HL-60 (cell line): ENCODE results near the gene TBC1D4.

Experiments
- DNase-seq, 2 experiments: peaks; one replicate each; pipeline ENCODE4 v3.0.0-alpha.2; 2010 to 2020; ENCODE audit warnings: low read depth in 1 of 2, low spot score in 1 of 2
- H3K27ac ChIP-seq: fragments of 250-450 bp; sonication (Bioruptor Pico); replicated peaks from 2 replicates; pipeline ENCODE4 v1.5.1; 2020; ENCODE audit warnings: mild to moderate bottlenecking, moderate library complexity
- H3K27me3 ChIP-seq: fragments of 250-450 bp; sonication (Bioruptor Pico); 2 replicates; pipeline ENCODE4 v1.5.1; 2021; ENCODE audit warnings: mild to moderate bottlenecking, moderate library complexity; ENCODE audit not compliant: insufficient read depth, poor library complexity, severe bottlenecking
- H3K4me3 ChIP-seq: replicated peaks from 2 replicates; pipeline ENCODE4 v1.5.1; 2011; ENCODE audit warnings: mild to moderate bottlenecking, control low read depth, low read length; ENCODE audit not compliant: insufficient read depth
- GABPA ChIP-seq: IDR thresholded peaks from 2 replicates; pipeline ENCODE4 v1.6.1; 2012; ENCODE audit warnings: low read depth
- POLR2AphosphoS5 ChIP-seq: IDR thresholded peaks from 2 replicates; pipeline ENCODE4 v1.6.1; 2012; ENCODE audit warnings: low read depth
- SPI1 ChIP-seq: IDR thresholded peaks from 2 replicates; pipeline ENCODE4 v1.6.1; 2012; ENCODE audit warnings: low read depth, mild to moderate bottlenecking, borderline replicate concordance
- TF ChIP-seq, protein P1 (sequence below): IDR thresholded peaks from one replicate; pipeline ENCODE4 v1.5.1; 2011; ENCODE audit warnings: low read length, control low read depth, inconsistent platforms; ENCODE audit not compliant: insufficient read depth
- TF ChIP-seq, protein P2 (sequence below): IDR thresholded peaks from 2 replicates; pipeline ENCODE4 v1.6.1; 2012; ENCODE audit warnings: low read depth; ENCODE audit not compliant: insufficient replicate concordance

Gene TBC1D4

DNA sequence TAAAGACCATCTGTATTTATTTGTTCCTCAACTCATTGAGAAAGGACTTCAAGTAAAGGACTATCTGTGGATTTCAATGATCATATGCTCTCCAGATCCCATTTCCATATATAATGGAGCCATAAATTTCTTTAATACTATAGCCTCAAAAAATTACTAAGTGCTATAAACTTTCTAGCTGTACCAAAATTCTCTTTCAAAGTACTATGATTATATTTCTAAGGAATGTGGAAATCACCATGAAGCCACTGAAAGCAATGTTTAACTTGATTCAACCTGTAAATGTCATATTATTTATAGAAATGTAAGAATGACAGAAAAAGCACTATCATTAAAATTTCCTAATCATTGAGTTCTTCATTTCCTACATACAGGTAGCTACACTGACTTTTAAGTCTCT, 20.7 kb downstream of the TBC1D4 start:
- no peak overlapping the region for H3K27ac ChIP-seq
- TF ChIP-seq POLR2AphosphoS5 = no peak
- no peak for TF ChIP-seq SPI1
- TF ChIP-seq, protein P1, sequence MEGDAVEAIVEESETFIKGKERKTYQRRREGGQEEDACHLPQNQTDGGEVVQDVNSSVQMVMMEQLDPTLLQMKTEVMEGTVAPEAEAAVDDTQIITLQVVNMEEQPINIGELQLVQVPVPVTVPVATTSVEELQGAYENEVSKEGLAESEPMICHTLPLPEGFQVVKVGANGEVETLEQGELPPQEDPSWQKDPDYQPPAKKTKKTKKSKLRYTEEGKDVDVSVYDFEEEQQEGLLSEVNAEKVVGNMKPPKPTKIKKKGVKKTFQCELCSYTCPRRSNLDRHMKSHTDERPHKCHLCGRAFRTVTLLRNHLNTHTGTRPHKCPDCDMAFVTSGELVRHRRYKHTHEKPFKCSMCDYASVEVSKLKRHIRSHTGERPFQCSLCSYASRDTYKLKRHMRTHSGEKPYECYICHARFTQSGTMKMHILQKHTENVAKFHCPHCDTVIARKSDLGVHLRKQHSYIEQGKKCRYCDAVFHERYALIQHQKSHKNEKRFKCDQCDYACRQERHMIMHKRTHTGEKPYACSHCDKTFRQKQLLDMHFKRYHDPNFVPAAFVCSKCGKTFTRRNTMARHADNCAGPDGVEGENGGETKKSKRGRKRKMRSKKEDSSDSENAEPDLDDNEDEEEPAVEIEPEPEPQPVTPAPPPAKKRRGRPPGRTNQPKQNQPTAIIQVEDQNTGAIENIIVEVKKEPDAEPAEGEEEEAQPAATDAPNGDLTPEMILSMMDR = no peak
- TF ChIP-seq, protein P2, sequence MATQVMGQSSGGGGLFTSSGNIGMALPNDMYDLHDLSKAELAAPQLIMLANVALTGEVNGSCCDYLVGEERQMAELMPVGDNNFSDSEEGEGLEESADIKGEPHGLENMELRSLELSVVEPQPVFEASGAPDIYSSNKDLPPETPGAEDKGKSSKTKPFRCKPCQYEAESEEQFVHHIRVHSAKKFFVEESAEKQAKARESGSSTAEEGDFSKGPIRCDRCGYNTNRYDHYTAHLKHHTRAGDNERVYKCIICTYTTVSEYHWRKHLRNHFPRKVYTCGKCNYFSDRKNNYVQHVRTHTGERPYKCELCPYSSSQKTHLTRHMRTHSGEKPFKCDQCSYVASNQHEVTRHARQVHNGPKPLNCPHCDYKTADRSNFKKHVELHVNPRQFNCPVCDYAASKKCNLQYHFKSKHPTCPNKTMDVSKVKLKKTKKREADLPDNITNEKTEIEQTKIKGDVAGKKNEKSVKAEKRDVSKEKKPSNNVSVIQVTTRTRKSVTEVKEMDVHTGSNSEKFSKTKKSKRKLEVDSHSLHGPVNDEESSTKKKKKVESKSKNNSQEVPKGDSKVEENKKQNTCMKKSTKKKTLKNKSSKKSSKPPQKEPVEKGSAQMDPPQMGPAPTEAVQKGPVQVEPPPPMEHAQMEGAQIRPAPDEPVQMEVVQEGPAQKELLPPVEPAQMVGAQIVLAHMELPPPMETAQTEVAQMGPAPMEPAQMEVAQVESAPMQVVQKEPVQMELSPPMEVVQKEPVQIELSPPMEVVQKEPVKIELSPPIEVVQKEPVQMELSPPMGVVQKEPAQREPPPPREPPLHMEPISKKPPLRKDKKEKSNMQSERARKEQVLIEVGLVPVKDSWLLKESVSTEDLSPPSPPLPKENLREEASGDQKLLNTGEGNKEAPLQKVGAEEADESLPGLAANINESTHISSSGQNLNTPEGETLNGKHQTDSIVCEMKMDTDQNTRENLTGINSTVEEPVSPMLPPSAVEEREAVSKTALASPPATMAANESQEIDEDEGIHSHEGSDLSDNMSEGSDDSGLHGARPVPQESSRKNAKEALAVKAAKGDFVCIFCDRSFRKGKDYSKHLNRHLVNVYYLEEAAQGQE = no peak
- no peak for TF ChIP-seq GABPA

DNA sequence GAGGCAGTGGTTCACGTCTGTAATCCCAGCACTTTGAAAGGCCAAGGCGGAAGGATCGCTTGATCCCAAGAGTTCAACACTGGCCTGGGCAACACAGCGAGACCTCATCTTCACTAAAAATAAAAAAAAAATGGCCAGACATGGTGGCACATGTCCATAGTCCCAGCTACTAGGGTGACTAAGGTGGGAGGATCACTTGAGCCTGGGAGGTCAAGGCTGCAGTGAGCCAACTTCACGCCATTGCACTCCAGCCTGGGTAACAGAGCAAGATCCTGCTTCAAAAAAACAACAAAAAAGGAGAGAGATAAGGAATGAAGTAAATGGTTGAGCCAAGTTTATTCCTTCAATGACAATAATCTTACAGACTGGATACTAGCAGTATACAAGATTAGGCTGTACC, 21.3 kb downstream of the TBC1D4 start:
- TF ChIP-seq GABPA = no peak
- TF ChIP-seq POLR2AphosphoS5 = no peak
- TF ChIP-seq, protein P2 = no peak
- TF ChIP-seq SPI1 = no peak
- TF ChIP-seq, protein P1 = no peak
- DNase-seq = no peak
- no peaks in the 10 kb centered on the region for H3K27me3 ChIP-seq
- H3K27ac ChIP-seq = no peak overlapping the region
- no peak overlapping the region for H3K4me3 ChIP-seq

More for the DNA sequence above, 20.7 kb downstream of the TBC1D4 start:
- H3K27me3 ChIP-seq = no peaks in the 10 kb centered on the region
- H3K4me3 ChIP-seq = no peak overlapping the region
- DNase-seq = no peak

DNA sequence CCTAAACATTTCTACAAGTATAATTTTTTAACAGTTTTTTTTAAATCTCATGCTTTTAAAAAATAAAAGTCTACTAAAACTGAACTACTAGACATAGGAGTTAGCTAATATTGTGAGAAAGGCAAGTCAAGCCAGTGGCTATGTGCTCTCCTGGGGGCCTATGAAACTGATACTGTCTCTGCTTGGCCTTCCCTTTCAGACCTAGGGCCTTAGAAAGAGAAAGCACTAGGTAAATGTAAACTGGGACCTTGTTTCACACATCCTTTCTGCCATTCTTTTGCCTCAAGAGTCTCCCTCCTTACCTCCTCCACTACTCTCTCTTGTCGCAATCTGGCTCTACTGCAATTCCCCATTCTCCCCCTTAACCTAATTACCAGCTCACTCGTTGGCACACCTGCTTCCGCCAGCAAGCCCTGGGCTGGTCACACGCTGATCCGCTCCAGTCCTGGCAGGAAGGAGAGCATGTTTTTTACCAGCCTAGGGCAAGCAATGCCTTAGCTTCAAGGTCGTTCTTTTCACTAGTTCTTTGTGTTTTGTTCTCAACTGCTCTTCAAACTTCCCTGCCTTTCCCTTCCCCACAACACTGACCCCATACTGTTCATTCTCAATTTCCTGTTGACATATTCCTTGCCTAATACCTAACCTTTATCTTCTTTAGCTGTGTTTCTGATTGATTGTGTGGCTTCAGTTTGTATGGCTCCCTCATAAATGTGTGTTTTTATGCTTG, 23.1 kb downstream of the TBC1D4 start:
- TF ChIP-seq, protein P1 = no peak
- TF ChIP-seq POLR2AphosphoS5 (no peak), SPI1 (no peak), GABPA (no peak)
- TF ChIP-seq, protein P2 = no peak
- Histone ChIP-seq H3K27ac (no peak overlapping the region), H3K27me3 (no peaks in the 10 kb centered on the region), H3K4me3 (no peak overlapping the region)
- DNase-seq = no peak
